HFFc6 (cell line): ENCODE data around the gene LY86. TPM values are rescaled to one million over a fixed set of nuclear protein-coding genes. Genes with fewer than 3 reads are reported as not detected.

ENCODE experiments used
- DNase-seq: peaks from one replicate; pipeline ENCODE4 v3.0.0-alpha.2; 2018
- H3K27ac Mint-ChIP-seq: 2 replicates; pipeline ENCODE4 v1.8.0; 2020; ENCODE audit warnings: mild to moderate bottlenecking, mixed read lengths
- H3K27me3 Mint-ChIP-seq: 2 replicates; pipeline ENCODE4 v1.8.0; 2021; ENCODE audit warnings: mild to moderate bottlenecking, moderate library complexity, mixed read lengths; ENCODE audit not compliant: insufficient read depth
- H3K36me3 Mint-ChIP-seq: 2 replicates; pipeline ENCODE4 v1.8.0; 2021; ENCODE audit warnings: low read depth, mixed read lengths
- H3K4me1 Mint-ChIP-seq: 2 replicates; pipeline ENCODE4 v1.8.0; 2020; ENCODE audit warnings: low read depth, mixed read lengths
- H3K4me3 Mint-ChIP-seq: 2 replicates; pipeline ENCODE4 v1.8.0; 2020; ENCODE audit warnings: mild to moderate bottlenecking, moderate library complexity, mixed read lengths
- H3K9me3 Mint-ChIP-seq: 2 replicates; pipeline ENCODE4 v1.8.0; 2020; ENCODE audit warnings: mild to moderate bottlenecking, mixed read lengths
- CTCF ChIP-seq: fragments of 200-600 bp; sonication (generic); IDR thresholded peaks from 2 replicates; pipeline ENCODE4 v1.5.0; 2021; ENCODE audit warnings: antibody characterized with exemption, mild to moderate bottlenecking
- total RNA-seq, 6 experiments: library from RNA; stranded (reverse); fragmentation: NEBNext Ultra II Directional; extraction: Animal tissue kit (Norgen Biotek cat#: 25700); gene quantifications; 2 replicates in 1 of 6; 3 replicates in 5 of 6; pipeline ENCODE4 v1.2.3, GENCODE V29; 2021

Gene LY86
- total RNA-seq, 6 experiments from 2014 or later, result not detected

- Mint-ChIP-seq H3K4me3 (no peak overlapping the region), H3K9me3 (peaks cover 20% of the 10 kb centered on the region), H3K27ac (no peak overlapping the region), H3K36me3 (no peaks in the 10 kb centered on the region), H3K4me1 (no peaks in the 10 kb centered on the region), H3K27me3 (peaks cover 2% of the 10 kb centered on the region; the same call in 1 of the 2 replicates)
- DNase-seq, result no peak
- TF ChIP-seq CTCF, result no peak
Observed at GRCh38 chr6:6645261-6645917, 56.9 kb downstream of the LY86 start.

GRCh38 chr6:6646384-6646783 lies 57.9 kb downstream of the LY86 start:
- H3K9me3 Mint-ChIP-seq, result peaks cover 12% of the 10 kb centered on the region
- H3K4me3 Mint-ChIP-seq, result no peak overlapping the region
- DNase-seq, result no peak
- no peaks in the 10 kb centered on the region; the same call in 1 of the 2 replicates for H3K27me3 Mint-ChIP-seq
- no peak overlapping the region for H3K27ac Mint-ChIP-seq
- H3K36me3 Mint-ChIP-seq, result no peaks in the 10 kb centered on the region
- H3K4me1 Mint-ChIP-seq, result no peaks in the 10 kb centered on the region
- no peak for TF ChIP-seq CTCF

GRCh38 chr6:6646859-6647258 lies 58.3 kb downstream of the LY86 start:
- Mint-ChIP-seq H3K36me3 (no peaks in the 10 kb centered on the region), H3K9me3 (peaks cover 11% of the 10 kb centered on the region; the same call in 1 of the 2 replicates), H3K4me1 (no peaks in the 10 kb centered on the region), H3K4me3 (no peak overlapping the region), H3K27me3 (no peaks in the 10 kb centered on the region; the same call in 1 of the 2 replicates), H3K27ac (no peak overlapping the region)
- no peak for TF ChIP-seq CTCF
- DNase-seq, result no peak

GRCh38 chr6:6648692-6649343 lies 60.3 kb downstream of the LY86 start:
- TF ChIP-seq CTCF, result no peak
- Mint-ChIP-seq H3K4me1 (no peaks in the 10 kb centered on the region), H3K4me3 (no peak overlapping the region), H3K9me3 (peaks cover 10% of the 10 kb centered on the region), H3K27ac (no peak overlapping the region), H3K36me3 (no peaks in the 10 kb centered on the region), H3K27me3 (peaks cover 5% of the 10 kb centered on the region; the same call in 1 of the 2 replicates)
- no peak for DNase-seq

GRCh38 chr6:6649824-6650349 lies 61.4 kb downstream of the LY86 start:
- no peak overlapping the region for H3K4me3 Mint-ChIP-seq
- DNase-seq, result no peak
- H3K27me3 Mint-ChIP-seq, result peaks cover 6% of the 10 kb centered on the region; the same call in 1 of the 2 replicates
- peaks cover 5% of the 10 kb centered on the region for H3K9me3 Mint-ChIP-seq
- H3K4me1 Mint-ChIP-seq, result no peaks in the 10 kb centered on the region
- H3K36me3 Mint-ChIP-seq, result no peaks in the 10 kb centered on the region
- TF ChIP-seq CTCF, result no peak
- no peak overlapping the region for H3K27ac Mint-ChIP-seq
